Astrocyte of the cerebellum (primary cell): ENCODE measurements around the gene ELL3.
"Not testable (repeated sequence)": the region's sequence is repeated elsewhere in the genome, so short reads cannot be mapped to it uniquely, and the experiment has no call there.

Experiments
- DNase-seq: peaks from one replicate; pipeline ENCODE4 v3.0.0-alpha.2; 2011; ENCODE audit warnings: low read depth
- H3K4me3 ChIP-seq: 2 replicates; pipeline ENCODE4 v1.5.1; 2011; ENCODE audit warnings: mild to moderate bottlenecking, low read depth, low read length, moderate library complexity
- in situ Hi-C: cut with HindIII; loops from 2 replicates; pipeline ENCODE4 v1.10.0; 2017; ENCODE audit warnings: low sequenced_read_pairs
- TF ChIP-seq, protein P1 (sequence below): IDR thresholded peaks from 2 replicates; pipeline ENCODE4 v1.5.1; 2012; ENCODE audit warnings: low read length, low read depth, moderate library complexity, mild to moderate bottlenecking; ENCODE audit errors: missing control alignments

The ELL3 gene, protein sequence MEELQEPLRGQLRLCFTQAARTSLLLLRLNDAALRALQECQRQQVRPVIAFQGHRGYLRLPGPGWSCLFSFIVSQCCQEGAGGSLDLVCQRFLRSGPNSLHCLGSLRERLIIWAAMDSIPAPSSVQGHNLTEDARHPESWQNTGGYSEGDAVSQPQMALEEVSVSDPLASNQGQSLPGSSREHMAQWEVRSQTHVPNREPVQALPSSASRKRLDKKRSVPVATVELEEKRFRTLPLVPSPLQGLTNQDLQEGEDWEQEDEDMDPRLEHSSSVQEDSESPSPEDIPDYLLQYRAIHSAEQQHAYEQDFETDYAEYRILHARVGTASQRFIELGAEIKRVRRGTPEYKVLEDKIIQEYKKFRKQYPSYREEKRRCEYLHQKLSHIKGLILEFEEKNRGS

DNA sequence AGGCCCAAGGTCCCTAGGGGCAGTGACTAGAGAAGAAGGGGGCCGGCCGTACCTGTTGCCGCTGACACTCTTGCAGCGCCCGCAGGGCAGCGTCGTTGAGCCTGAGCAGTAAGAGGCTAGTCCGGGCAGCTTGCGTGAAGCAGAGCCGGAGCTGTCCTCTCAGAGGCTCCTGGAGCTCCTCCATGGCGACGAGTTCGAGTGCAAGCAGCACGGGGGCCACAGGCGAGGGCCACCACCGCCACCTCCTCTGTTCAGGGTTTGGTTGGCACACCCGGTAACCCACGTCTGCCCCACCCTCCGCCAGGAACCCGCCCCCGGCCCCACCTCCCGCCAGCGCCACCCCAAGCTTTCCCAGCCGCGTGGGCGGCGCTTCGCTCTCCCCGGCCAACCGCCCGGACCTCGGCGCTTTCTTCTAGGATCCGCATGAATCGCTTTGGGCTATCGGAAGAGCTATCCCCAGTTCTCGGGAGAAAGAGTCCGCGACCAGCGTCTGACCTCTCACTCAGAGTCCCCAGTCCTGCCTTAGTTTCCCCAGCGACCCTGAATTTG is at the start of gene ELL3:
ELL3 (minus strand) TSS at position 249 of the 549 bp plus-strand sequence; CDS start at position 184, 65 bp downstream.
- TF ChIP-seq, protein P1, sequence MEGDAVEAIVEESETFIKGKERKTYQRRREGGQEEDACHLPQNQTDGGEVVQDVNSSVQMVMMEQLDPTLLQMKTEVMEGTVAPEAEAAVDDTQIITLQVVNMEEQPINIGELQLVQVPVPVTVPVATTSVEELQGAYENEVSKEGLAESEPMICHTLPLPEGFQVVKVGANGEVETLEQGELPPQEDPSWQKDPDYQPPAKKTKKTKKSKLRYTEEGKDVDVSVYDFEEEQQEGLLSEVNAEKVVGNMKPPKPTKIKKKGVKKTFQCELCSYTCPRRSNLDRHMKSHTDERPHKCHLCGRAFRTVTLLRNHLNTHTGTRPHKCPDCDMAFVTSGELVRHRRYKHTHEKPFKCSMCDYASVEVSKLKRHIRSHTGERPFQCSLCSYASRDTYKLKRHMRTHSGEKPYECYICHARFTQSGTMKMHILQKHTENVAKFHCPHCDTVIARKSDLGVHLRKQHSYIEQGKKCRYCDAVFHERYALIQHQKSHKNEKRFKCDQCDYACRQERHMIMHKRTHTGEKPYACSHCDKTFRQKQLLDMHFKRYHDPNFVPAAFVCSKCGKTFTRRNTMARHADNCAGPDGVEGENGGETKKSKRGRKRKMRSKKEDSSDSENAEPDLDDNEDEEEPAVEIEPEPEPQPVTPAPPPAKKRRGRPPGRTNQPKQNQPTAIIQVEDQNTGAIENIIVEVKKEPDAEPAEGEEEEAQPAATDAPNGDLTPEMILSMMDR: no peak
- no peak for DNase-seq
- H3K4me3 ChIP-seq: peak within 1 kb of the TSS; percentile 52
- in situ Hi-C loops: no loop called here

DNA sequence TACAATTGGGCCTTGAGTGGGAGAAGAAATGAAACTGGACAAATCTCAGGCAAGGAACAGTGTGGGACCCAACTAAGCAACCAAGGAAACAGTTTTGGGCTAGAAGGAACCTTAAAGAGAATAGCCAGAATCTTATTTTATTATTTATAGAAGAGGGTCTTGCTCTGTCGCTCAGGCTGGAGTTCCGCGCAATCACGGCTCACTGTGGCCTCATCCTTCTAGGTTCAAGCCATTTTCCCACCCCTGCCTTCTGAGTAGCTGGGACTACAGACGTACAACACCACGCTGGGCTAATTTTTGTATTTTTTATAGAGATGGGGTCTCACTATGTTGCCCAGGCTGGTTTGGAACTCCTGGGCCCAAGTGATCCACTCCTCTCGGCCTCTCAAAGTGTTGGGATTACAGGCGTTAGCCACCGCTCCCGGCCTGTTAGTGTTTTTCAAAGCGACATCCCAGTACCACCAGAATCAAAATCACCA is 49.3 kb upstream of the ELL3 start:
- peak overlapping the region; percentile 48 for H3K4me3 ChIP-seq
- DNase-seq: no peak
- in situ Hi-C loops: no loop called here
- TF ChIP-seq, protein P1: no peak

DNA sequence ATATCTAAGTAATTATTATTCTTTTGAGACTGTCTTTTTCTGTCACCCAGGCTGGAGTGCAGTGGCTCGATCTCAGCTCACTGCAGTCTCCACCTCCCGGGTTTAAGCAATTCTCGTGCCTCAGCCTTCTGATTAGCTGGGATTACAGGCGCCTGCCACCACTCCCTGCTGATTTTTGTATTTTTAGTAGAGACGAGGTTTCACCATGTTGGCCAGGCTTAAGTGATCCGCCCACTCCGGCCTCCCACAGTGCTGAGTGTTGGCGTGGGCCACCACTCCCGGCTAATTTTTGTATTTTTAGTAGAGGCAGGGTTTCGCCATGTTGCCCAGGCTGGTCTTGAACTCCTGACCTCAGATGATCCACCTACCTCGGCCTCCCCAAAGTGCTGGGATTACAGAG is 48.5 kb upstream of the ELL3 start:
- DNase-seq, H3K4me3 ChIP-seq, in situ Hi-C loops: not testable (repeated sequence)

DNA sequence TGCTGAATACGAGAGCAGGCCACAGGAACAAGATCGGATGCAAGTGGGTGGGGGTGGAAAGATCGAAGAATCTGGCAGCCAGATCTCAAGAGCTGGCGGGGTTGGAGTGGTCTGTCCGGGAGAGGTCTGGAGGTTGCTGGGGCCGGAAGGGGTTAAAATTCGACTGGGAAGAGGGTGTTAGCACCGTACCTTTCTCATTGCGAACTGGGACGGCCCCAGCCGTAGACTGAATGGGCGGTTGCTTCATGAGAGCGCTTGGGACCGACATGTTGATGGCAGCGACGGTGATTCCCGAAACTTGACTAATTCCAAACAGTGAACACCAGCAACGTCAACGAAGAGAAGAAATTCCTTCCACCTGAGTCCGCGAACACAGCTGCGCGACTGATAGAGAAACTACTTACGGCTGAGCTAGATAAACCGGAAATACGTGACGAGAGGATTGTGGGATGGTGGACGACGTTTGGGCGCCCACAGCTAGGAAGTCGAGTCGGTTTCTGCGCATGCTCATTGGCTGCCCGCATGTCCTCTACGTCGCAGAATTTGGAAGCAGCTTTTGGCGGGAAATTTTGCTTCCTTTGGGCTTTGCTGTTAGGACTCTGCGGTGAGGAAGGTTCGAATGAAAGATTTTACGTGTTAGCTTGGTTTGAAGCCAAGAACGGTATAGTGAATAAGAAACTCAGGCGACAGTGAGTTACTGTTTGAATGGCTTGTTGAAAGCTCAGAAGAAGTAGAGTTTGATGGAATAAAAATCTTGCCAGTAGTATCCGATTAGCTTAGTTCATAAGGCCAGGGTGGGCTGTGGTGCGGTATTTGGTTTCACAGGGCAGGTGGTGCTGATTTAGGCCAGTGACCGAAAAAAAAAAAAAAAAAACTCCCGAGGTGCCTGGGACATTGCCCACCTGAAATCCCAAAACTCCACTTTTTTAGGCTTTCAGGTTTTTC is 47.8 kb upstream of the ELL3 start, which contains the start of gene MFAP1:
MFAP1 (minus strand) TSS at position 389 of the 945 bp plus-strand sequence; CDS start at position 268, 121 bp downstream.
- in situ Hi-C loops: no loop called here
- TF ChIP-seq, protein P1: no peak
- H3K4me3 ChIP-seq: peak within 1 kb of the TSS; percentile 89

DNA sequence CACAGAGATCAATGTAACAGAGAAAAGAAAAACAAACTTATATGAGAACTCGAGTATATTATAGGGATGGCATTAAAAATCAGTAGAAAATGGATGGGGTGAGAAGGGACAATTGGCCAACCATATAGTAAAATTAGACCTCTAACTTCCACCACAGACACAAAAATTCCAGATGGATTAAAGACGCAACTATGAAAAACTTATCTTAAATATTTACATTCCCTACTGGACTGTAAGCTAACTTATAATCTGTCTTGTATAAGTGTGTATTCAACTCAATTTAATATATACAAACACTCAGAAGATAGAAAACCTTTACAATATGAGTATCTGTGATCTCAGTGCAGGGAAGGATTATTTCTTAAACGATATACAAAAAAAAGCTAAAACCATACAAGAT is 44.7 kb upstream of the ELL3 start:
- TF ChIP-seq, protein P1: no peak
- no peak for DNase-seq
- in situ Hi-C loops: no loop called here
- H3K4me3 ChIP-seq: no peak overlapping the region

More for the DNA sequence above, 47.8 kb upstream of the ELL3 start, which contains the start of gene MFAP1:
- DNase-seq: peak; percentile 91

DNA sequence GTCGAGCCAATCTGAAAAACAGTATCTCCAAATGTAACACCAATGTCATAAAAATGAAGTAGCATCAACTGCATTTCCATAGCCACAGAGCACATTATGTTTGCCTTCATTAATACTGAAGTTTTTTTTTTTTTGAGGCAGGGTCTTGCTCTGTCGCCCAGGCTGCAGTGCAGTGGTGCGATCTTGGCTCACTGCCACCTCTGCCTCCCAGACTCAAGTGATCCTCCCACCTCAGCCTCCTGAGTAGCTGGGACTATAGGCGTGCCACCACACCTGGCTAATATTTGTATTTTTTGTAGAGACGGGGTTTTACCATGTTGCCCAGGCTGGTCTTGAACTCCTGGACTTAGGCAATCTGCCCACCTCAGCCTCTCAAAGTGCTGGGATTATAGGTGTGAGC is 38.3 kb upstream of the ELL3 start:
- H3K4me3 ChIP-seq, DNase-seq, in situ Hi-C loops: not testable (repeated sequence)

DNA sequence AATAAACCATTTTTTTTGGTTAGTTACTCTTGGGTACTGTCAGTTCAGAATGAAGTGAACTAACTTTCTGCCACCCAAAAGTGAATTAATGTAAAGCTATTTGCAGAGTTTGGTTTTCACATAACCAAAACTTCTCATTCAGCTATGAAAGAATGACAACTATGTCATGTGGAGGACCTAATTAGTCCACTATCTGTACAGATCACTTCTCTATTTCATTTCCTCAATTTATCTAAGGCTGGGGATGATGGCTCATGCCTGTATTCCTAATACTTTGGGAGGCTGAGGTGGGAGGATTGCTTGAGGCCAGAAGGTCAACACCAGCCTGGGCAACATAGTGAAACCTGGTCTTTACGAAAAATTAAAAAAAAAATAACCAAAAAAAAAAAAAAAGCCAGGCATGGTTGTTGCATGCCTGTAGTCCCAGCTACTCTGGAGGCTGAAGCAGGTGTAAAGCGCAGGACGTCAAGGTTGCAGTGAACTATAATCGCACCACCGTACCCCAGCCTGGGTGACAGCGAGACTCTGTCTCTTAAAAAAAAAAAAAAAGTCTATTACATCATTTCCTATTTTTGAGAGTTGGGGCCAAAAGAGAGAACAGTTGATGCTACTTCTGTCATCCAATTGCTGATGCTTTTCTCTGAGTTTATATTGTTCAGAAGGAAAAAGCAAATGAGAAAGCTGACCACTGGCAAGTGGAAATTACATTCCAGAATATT is 32.4 kb upstream of the ELL3 start:
- no peak for DNase-seq
- in situ Hi-C loops: no loop called here

More for the DNA sequence above, 32.4 kb upstream of the ELL3 start:
- TF ChIP-seq, protein P1: no peak
- no peak overlapping the region for H3K4me3 ChIP-seq
